ENCODE measurements around the gene LY6G6D. TPM values are rescaled to one million over a fixed set of nuclear protein-coding genes. Genes with fewer than 3 reads are reported as not detected.

Gene LY6G6D
- total RNA-seq, 1 experiment from 2014 or later: not detected

- no peak overlapping the region for H3K23ac ChIP-seq (ENCODE audit: insufficient read length, low read depth, low read length)
Measured at GRCh38 chr6:31686483-31686882, 28.7 kb upstream of the LY6G6D start.

More at GRCh38 chr6:31686483-31686882, 28.7 kb upstream of the LY6G6D start:
- H3K27me3 ChIP-seq (ENCODE audit: insufficient read depth, low read length): no peaks in the 10 kb centered on the region; the same call in 1 of the 2 replicates
- no peak overlapping the region for H2BK5ac ChIP-seq (ENCODE audit: insufficient read length, low read length)
- H2BK120ac ChIP-seq (ENCODE audit: low read depth, low read length, poor library complexity, severe bottlenecking): no peak overlapping the region
- H2AK5ac ChIP-seq (ENCODE audit: insufficient read length, low read length): no peak overlapping the region
- Mint-ChIP-seq H3K4me3 (no peak overlapping the region), H3K4me1 (peaks cover 15 to 21% of the 10 kb centered on the region in 2 experiments), H3K9me3 (no peaks in the 10 kb centered on the region; a peak in 2 of 5 replicates), H3K27me3 (ENCODE audit: low read depth) (peaks cover 16% of the 10 kb centered on the region), H3K36me3 (ENCODE audit: insufficient read depth in 1 of 3, low read depth in 3 of 3) (peaks cover 14 to 49% (median 32%) of the 10 kb centered on the region in 3 experiments), H3K27ac (no peak overlapping the region; a peak in 1 of 7 replicates)
- H3K18ac ChIP-seq (ENCODE audit: insufficient read length, low read depth, low read length): no peak overlapping the region
- no peaks in the 10 kb centered on the region for H4K20me1 ChIP-seq (ENCODE audit: control insufficient read depth, insufficient read depth, insufficient read length)
- no peaks in the 10 kb centered on the region for H3K9me3 ChIP-seq (ENCODE audit: control insufficient read depth, low read depth, low read length)
- H2AFZ ChIP-seq (ENCODE audit: low read length): no peak overlapping the region
- no peaks in the 10 kb centered on the region for H3K4me1 ChIP-seq (ENCODE audit: insufficient read depth, low read length)
- no peak overlapping the region for H2BK20ac ChIP-seq (ENCODE audit: low read depth, low read length, poor library complexity, severe bottlenecking)
- H2BK15ac ChIP-seq (ENCODE audit: low read depth, low read length): no peak overlapping the region
- H3K23me2 ChIP-seq (ENCODE audit: insufficient read length, low read depth, low read length, poor library complexity, severe bottlenecking): peaks cover 11% of the 10 kb centered on the region
- no peak overlapping the region for H4K5ac ChIP-seq (ENCODE audit: insufficient read length, low read depth, low read length)
- DNase-seq: no peak
- no CpG with 5 or more reads among the region's 5 CpGs for WGBS (ENCODE audit: extremely low coverage, insufficient read length, low lambda C conversion rate)
- no peak overlapping the region for H2BK12ac ChIP-seq (ENCODE audit: insufficient read length, low read depth, low read length)
- no peak overlapping the region for H4K8ac ChIP-seq (replicated peaks; ENCODE audit: insufficient read length, low read depth, low read length)
- TF ChIP-seq, protein P1, sequence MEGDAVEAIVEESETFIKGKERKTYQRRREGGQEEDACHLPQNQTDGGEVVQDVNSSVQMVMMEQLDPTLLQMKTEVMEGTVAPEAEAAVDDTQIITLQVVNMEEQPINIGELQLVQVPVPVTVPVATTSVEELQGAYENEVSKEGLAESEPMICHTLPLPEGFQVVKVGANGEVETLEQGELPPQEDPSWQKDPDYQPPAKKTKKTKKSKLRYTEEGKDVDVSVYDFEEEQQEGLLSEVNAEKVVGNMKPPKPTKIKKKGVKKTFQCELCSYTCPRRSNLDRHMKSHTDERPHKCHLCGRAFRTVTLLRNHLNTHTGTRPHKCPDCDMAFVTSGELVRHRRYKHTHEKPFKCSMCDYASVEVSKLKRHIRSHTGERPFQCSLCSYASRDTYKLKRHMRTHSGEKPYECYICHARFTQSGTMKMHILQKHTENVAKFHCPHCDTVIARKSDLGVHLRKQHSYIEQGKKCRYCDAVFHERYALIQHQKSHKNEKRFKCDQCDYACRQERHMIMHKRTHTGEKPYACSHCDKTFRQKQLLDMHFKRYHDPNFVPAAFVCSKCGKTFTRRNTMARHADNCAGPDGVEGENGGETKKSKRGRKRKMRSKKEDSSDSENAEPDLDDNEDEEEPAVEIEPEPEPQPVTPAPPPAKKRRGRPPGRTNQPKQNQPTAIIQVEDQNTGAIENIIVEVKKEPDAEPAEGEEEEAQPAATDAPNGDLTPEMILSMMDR (conservative IDR thresholded peaks at IDR 0.05): no peak
- no peak overlapping the region for H3K4me2 ChIP-seq (ENCODE audit: insufficient read depth, insufficient read length, low read length)
- no peaks in the 10 kb centered on the region for H3K79me2 ChIP-seq (ENCODE audit: insufficient read depth, low read length)
- H3K27ac ChIP-seq (ENCODE audit: insufficient read length, low read depth, low read length): no peak overlapping the region
- no peak overlapping the region for H3K56ac ChIP-seq (ENCODE audit: insufficient read length, low read depth, low read length)
- no peak overlapping the region for H3K9ac ChIP-seq (ENCODE audit: extremely low read depth, insufficient read length, low read length)
- H4K91ac ChIP-seq (ENCODE audit: insufficient read length, low read depth, low read length): no peak overlapping the region
- H3K79me1 ChIP-seq (ENCODE audit: insufficient read depth, low read depth, low read length, poor library complexity, severe bottlenecking): no peaks in the 10 kb centered on the region
- no peak overlapping the region for H3K14ac ChIP-seq (ENCODE audit: insufficient read depth, low read length)
- H3T11ph ChIP-seq (ENCODE audit: low read length): no peak overlapping the region
- no peak overlapping the region for H3K4ac ChIP-seq (ENCODE audit: low read depth, low read length)
